GM21526 (cell line): ENCODE results near the gene NOP16.
A peak's percentile ranks its signal among the peaks of the same experiment; 100 is the strongest.

Source experiments
- ATAC-seq: cut with Tn5 transposase; IDR thresholded peaks from one replicate; pipeline ENCODE4 v1.9.1; 2021; ENCODE audit warnings: moderate library complexity; ENCODE audit not compliant: unreplicated experiment, low FRiP score

The NOP16 gene

DNA sequence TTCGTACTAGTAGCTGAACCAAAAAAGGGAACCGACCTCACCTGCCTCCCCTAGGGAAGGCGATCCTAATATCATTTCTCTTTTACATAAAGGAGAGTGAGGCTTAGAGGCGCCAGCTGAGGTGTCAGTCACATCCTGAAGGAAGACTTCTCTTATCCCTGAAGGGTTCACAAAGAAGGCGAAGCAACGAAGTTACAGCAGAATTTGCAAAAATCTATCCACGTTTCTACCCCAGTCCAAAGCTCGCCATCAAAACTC is 26.2 kb downstream of the NOP16 start:
- ATAC-seq, result no peak

DNA sequence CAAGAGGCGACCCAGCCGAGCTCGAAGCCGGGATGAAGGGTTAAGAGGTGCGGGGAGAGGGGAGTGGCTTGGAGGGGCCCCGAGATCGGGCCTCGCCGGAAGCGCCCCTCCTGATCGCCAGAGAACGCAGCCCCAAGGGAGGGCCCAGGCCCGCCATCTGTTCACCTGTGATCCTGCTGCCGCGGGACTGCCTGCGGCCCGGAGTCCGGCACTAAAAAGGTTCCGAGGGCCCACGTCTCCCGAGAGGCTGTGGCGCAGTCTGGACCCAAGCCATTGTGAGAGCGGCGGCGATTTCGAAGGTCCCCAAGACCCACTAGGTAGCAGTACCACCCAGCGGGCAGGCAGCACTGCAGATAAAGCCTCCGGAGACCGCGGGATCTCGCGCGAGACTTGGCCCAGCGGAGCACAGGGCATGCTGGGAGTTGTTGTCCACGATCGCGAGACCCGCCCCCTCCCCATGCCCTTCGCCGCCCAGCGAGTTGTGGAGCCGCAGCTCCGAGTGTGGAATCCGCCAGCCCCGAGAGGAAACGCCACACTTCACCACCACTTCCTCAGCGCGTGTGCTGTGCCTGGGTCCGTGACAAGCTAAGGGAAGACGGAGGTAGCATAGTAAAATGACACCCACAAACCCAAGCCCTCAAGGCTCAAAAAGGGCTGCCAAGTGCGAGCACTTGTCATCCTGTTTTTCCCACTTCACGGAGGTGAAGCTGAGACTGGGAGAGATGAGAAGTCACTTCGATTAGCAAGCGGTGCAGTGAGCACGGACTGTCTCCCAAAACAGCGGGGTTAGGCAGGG is 26.8 kb downstream of the NOP16 start, which contains the start of gene KIAA1191:
Gene KIAA1191, minus strand, starts transcription at position 328 of the 796 bp plus-strand sequence. CDS start 2,256 bp downstream, outside the sequence.
- peak; percentile 88 for ATAC-seq

DNA sequence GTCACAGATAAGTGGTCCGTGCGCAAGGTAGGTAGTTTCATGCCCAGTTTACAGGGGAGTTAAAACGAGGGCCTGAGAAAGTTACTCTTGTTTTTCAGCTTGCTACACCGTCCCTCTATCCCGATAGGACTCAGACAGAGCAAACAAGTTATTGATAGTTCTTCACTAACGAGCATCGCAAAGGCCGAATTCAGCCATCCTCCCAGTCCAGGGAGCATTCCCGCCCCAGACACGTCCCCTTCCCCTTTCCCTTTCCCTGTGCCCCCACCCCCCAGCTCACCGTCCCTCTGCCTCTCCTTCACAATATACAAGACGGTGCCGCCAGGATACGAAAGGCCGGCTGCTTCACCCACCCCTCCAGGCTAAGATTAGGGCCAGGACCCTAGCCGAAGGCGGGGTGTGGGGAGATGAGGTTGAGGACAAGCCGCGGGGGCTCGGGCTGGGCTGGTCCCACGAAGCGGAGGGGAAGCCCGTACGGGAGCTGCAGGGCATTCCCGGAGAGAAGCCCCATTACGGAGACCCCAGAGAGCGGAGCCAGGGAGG is 27.4 kb downstream of the NOP16 start:
- ATAC-seq, result no peak

DNA sequence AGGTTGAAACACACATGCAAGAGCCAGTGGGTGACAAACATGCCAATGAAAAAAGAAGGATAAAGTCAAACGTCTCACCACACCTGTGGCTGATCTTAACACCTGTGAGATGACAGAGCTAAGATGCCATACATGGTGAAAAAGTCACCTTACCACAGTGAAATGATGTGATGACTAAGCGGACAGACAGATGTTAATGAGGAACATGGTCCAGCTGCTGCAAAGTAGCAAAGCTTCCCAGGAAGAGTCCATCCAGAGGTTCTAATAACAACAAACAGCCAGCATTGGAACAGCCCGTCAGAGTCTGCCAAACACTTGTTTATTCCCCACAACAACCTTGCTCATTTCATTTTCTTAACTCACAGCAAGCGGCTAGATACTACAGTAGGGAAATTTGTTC is 28.7 kb downstream of the NOP16 start:
- ATAC-seq, result no peak

DNA sequence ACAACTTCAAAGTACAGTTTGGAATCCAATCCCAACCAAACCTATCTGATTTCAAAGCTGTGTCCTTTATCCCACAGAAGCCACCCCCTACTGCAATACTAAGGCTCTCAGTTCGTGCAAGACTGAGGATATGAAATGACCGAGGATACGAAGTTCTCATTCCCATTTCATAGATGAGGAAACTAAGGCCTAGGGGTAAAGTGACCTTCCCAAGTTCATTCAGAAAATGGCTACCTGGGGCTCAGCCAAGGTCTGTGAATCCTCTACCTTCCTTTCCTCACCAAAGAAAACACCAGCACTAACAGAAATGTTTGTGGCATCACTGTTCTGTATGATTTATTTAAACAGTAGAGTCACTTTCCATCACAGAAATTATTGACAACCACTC is 32.2 kb downstream of the NOP16 start:
- no peak for ATAC-seq

DNA sequence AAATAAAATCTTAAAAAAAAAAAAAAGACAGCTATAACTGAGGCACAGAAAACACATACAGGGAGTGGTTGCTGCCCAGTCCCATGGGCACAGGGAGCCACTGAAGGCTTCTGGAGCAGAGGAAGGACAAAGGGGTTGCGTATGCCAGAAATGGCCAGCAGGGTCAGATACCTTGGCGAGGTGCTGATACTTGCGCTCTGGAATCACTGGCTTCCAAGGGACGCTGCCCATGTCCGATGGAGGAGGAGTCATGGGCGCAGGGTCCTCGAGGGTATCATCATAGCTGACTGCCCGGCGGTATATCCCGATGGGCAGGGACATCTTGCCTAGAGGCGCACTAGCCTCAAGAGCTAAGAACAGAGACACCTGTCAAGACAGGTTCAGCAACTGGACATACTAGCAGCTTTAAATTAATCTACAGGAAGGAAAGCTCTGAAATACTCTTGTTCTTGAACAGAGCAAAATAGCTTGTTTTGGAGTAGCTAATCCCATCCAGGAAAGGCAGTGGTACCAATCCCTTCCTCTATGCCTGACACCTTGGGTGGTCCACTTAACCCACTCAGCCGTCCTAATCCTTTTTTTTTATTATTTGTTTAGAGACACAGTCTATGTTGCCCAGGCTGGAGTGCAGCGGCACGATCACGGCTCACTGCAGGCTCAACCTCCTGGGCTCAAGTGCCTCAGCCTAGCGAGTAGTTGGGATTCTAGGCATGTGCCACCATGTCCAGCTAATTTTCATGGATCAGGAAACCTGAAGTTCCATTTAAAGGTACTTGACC is 32.8 kb downstream of the NOP16 start:
- ATAC-seq, result no peak

DNA sequence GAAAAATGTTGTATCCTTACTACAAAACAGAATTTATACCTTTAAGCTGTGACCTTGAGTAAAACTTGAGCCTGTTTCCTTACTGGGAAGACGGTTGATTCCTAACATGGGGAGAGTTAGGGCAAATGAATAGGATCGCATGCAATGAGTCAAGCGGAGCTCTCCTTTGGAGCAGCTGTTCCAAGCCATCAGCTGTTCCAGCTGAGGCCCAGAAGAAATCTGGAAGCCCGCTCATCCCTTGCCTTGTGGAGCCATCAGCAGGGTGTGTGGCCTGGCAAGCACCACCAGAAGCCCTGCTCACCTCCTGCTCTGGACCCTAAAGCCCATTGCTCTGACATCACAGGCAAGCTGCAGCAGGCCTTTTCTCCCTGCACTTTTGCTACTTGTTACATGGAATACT is 34.9 kb downstream of the NOP16 start:
- ATAC-seq, result no peak

DNA sequence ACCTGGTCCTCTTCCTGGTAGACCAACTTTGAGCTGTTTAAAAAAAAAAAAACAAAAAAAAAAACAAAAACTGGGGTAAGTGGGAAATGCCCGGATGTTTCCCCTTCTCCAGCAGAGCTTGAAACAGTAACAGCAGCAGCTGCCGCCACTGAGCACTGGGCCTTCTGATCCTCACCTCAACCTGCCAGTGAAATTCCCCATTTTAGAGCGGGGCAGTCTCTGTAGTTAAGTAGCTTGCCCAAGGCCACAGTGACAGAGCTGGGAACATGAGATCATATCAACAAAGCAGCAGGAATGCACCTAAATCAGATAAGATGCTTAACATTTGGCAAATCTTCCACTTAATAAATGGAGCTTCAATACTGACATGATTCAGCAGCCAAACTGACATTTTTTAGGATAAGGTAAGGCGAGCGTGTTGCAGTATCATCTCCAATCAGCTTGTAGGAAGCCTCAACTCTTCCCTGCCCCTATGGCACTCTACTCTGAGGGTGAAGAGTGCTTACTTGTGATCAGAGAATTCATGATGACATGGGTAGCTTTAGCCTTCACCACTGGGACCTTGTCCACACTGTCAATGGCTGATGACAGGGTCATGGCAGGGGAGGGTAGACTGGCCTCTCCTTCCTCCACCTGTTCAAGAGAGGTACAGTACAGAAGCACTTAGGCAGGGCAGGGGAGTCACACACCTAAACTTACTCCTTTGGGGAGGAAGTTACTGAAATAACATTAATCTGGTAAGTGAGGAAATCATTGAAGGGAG is 36.1 kb downstream of the NOP16 start:
- ATAC-seq, result no peak

DNA sequence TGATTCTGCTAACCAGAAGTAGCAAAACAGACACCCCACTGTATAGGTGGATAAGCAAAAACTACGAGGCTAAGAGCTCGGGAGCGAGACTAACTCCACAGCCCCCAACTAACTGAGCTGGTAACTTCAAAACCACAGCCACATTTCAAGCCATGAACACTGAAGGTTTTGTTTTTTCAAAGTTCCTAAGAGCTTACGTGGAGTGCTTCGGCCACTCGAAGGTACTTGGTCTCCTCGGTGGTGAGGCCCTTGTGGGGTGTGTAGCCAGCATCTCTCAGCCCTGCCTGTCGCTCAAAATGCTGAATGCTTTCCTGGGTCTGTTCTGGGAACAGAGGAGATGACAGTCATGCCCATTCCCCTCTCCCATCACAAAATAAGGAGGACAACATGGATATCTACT is 38.0 kb downstream of the NOP16 start:
- no peak for ATAC-seq

DNA sequence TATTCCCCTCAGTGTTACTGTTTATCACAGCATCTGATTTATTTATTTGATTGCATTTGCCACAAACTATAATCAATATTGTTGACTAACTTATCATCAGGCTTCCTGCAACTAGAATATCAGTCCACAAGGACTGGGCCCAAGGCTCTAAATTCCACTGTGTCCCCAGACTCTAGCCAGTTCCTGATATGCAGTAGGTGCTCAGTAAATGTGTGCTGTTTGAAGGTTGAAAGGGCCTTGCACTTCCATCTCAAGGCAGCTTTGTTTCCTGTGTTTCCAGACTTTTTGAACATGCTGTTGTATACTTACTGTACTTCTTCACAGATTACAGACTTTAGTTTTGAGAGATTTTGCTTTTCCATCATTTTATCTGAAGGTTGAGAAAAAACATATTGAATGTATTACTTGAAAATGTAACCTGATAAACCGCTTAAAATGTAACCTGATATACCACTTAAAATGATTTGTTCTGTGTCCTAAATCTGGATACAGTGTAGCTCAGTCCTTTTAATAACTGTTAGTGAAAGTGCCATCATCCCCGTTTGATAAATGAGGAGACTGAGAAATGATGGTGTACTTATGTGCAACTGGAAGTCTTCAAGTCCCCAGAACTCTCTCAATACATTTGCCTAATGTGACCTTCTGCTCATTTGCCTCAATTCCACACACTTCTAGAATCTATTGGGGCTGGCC is 45.5 kb downstream of the NOP16 start:
- no peak for ATAC-seq

DNA sequence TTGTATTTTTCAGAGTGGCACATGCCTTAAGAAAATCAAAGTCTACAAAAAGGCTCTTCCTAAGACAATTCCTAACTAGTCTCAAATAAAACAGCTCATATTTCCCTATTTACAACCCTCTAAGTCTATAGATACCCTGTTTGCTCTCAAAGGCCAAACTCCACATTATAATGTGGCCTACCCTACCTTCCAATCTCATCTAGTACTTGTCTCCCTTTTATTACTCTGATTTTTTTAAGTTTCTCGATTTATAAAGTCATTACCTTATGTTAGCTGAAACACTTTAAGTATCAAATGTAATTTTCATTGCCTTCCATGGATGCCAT is 46.3 kb downstream of the NOP16 start:
- ATAC-seq, result no peak

DNA sequence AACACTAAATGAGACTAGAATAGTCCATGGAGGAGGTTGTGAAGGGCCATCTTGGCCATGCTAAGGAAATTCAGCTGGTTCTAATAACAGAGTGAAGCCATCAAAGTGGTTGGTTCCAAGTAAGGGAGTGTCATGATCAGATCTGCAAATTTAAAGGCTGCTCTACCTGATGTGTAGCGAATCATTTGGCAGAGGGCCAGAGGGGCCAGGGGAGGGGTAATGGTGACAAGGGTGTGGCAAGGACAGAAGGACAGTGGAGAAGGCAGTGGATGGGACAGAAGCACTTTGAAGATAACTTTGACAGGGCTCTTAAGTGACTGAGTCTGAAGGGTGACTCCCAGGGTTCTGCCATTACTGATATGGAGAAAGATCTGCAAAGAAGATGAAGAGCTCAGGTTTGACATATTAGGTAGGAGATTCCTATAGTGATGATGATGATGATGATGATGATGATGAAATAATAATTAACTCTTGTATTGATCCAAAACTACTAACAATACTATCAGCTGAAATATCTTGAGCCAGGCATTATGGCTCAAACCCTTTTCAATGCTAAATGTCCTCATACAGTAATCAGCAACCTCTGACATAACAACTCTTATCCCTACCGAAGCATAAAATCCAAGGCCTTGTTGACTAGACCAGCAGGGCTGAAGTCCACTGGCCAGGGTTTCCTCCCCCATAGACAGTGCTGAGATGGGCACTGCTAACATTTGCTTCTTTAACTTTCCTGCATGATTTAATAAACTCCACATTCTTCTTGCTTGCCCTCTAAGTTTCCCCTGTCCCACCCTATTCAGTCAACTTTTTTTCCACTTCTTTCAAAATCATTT is 46.9 kb downstream of the NOP16 start:
- ATAC-seq, result no peak

DNA sequence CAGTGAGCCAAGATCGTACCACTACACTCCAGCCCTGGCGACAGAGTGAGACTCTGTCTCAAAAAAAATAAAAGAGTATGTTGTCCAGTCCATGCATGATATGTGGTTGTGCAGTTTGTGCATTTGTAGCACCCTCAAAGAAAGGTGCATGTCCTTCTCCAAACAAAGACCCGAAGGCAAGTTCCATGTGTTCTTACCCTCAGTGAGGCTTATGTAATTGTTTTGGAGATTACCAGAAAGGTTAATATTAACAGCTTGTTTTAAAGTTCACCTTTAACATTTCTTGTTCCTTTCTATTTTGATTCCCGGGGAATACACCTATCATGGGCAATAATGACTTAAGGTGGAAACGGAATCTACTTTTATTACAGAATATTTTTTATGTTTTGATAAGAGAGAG is 49.1 kb downstream of the NOP16 start:
- no peak for ATAC-seq

DNA sequence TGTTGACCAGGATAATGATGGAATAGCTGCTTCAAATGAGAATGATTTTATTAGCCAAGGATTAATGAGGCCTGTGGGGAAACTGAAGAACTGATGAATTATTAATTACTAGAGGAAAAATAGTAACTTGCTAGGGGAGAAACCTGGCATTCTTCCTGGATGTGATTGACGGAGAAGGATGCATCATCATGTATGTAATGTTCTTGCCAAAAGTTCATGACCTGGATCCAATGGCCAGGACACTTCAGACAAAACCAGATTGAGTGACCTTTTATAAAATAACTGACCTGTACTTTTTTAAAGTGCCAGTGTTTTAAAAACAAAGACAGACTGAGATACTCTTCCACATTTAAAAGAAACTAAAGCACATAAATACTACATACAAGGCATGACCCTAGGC is 50.5 kb downstream of the NOP16 start:
- no peak for ATAC-seq

DNA sequence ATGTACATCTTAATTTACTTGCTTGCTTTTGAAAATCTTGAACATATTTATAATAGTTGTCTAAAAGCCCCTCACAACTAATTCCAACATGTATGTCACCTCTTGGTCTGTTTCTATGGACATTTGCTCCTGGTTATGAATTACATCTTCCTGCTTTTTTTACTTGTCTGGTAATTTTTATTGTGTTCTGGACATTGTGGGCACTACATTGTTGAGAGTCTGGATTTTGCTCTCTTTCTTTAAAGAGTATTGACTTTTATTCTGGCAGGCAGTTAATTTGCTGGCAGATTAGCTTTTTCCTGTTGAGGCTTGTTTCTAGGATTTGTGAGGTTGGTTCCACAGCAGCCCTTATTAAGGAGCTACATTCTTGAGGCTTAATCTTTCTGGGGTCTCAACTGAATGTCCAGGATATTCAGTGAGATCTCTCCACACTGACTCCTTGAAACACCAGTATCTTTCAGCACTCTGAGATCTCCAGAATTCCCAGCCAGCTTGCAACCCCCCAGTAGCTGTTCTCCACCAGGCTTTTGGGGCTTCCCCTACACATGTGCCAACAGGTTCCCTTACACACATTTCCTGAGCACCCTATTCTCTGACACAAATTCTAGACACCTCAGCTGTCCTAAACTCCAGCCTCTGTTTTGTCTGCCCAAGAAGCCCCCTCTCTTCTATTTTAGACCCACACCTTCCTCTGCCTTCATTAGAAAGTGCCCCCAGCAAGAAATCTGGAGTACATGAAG is 54.2 kb downstream of the NOP16 start:
- no peak for ATAC-seq
